ENCODE measurements around the gene CCNJ. TPM values are rescaled to one million over a fixed set of nuclear protein-coding genes. Genes with fewer than 3 reads are reported as not detected.

The CCNJ gene
- total RNA-seq, 1 donor from 2014 or later: 21.5 TPM

DNA sequence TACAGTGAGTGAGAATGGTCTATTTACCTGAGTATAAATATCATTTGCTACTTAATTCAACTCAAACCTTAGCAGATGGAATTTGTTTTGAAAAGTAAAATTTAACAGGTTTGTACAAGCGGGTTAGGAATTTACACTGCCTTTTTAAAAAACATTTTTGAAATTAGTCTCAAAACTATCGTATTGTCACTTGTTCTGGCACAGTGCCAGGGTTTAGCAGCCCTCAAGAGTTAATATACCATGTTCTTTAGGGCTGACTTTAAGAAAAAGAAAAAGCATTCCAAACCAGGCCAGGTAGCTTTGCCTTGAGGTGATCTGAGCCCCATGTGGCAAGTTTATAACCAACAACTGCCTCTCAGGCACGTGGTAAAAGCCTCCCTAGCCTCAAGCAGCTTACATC, 17.8 kb downstream of the CCNJ start:
- Histone ChIP-seq H4K20me1 (ENCODE audit: insufficient read depth, low read length) (peaks cover 8% of the 10 kb centered on the region), H3K27ac (ENCODE audit: low read depth, low read length) (no peak overlapping the region), H3K36me3 (ENCODE audit: insufficient read depth, low read length) (peaks cover 24% of the 10 kb centered on the region), H3K27me3 (ENCODE audit: insufficient read depth, low read length) (no peaks in the 10 kb centered on the region), H3K79me2 (ENCODE audit: insufficient read depth, low read length) (peaks cover 3% of the 10 kb centered on the region), H3K9ac (ENCODE audit: low read length) (no peak overlapping the region), H2AFZ (ENCODE audit: low read depth, low read length) (no peak overlapping the region), H3K4me1 (ENCODE audit: insufficient read depth, low read length) (no peaks in the 10 kb centered on the region), H3K4me3 (ENCODE audit: insufficient read depth, low read depth, low read length) (no peak overlapping the region), H3K4me2 (ENCODE audit: low read length) (no peak overlapping the region), H3K9me3 (ENCODE audit: insufficient read depth, low read depth, low read length) (no peaks in the 10 kb centered on the region)
- Mint-ChIP-seq H3K4me3 (ENCODE audit: unreplicated experiment) (no peak overlapping the region), H3K4me1 (ENCODE audit: low read depth, unreplicated experiment) (no peaks in the 10 kb centered on the region), H3K27ac (ENCODE audit: unreplicated experiment) (no peak overlapping the region), H3K36me3 (ENCODE audit: low read depth, unreplicated experiment) (peaks cover 7% of the 10 kb centered on the region), H3K27me3 (ENCODE audit: low read depth, unreplicated experiment) (no peaks in the 10 kb centered on the region), H3K9me3 (ENCODE audit: unreplicated experiment) (no peaks in the 10 kb centered on the region)
- TF ChIP-seq EZH2 (IDR thresholded peaks at IDR 0.05; ENCODE audit: insufficient read depth, low read length) (no peak), CTCF (IDR thresholded peaks at IDR 0.05; ENCODE audit: insufficient read depth, low read depth, low read length) (no peak)
- DNase-seq (ENCODE audit: low read depth): no peak
- no peak for FAIRE-seq

DNA sequence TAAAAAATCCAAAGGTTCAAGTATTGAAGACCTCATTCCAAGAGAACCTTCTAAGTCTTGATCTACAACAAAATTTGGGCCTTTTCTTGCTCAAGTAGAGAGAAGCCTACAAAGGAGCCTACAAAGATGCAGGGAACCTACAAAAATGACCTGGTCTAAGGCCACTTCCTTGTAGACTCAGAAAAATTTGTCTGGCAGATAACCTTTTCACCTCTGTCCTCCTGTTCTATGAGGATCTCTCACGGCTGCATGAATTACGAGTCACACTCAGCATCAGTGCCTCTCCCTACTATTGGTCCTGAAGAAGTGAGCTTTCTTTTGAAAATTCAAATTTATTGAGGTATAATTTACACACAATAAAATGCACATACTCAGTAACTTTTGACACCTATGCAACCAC, 29.3 kb downstream of the CCNJ start:
- no peak overlapping the region for H3K27ac ChIP-seq (ENCODE audit: low read depth, low read length)
- DNase-seq (ENCODE audit: low read depth): no peak
- no peaks in the 10 kb centered on the region for H3K36me3 ChIP-seq (ENCODE audit: insufficient read depth, low read length)
- H4K20me1 ChIP-seq (ENCODE audit: insufficient read depth, low read length): no peaks in the 10 kb centered on the region
- no peaks in the 10 kb centered on the region for H3K36me3 Mint-ChIP-seq (ENCODE audit: low read depth, unreplicated experiment)
- TF ChIP-seq EZH2 (IDR thresholded peaks at IDR 0.05; ENCODE audit: insufficient read depth, low read length): no peak
- no peak for TF ChIP-seq CTCF (IDR thresholded peaks at IDR 0.05; ENCODE audit: insufficient read depth, low read depth, low read length)
- H3K9me3 Mint-ChIP-seq (ENCODE audit: unreplicated experiment): no peaks in the 10 kb centered on the region
- peaks cover 40% of the 10 kb centered on the region for H3K4me1 Mint-ChIP-seq (ENCODE audit: low read depth, unreplicated experiment)
- H2AFZ ChIP-seq (ENCODE audit: low read depth, low read length): no peak overlapping the region
- H3K27ac Mint-ChIP-seq (ENCODE audit: unreplicated experiment): no peak overlapping the region
- peak overlapping the region; percentile 4 for H3K4me3 Mint-ChIP-seq (ENCODE audit: unreplicated experiment)
- no peaks in the 10 kb centered on the region for H3K79me2 ChIP-seq (ENCODE audit: insufficient read depth, low read length)
- H3K4me2 ChIP-seq (ENCODE audit: low read length): no peak overlapping the region
- H3K9ac ChIP-seq (ENCODE audit: low read length): no peak overlapping the region
- H3K27me3 ChIP-seq (ENCODE audit: insufficient read depth, low read length): no peaks in the 10 kb centered on the region
- no peaks in the 10 kb centered on the region for H3K4me1 ChIP-seq (ENCODE audit: insufficient read depth, low read length)
- H3K4me3 ChIP-seq (ENCODE audit: insufficient read depth, low read depth, low read length): no peak overlapping the region
- no peaks in the 10 kb centered on the region for H3K27me3 Mint-ChIP-seq (ENCODE audit: low read depth, unreplicated experiment)
- no peak for FAIRE-seq
- no peaks in the 10 kb centered on the region for H3K9me3 ChIP-seq (ENCODE audit: insufficient read depth, low read depth, low read length)

- no peak for TF ChIP-seq EZH2 (IDR thresholded peaks at IDR 0.05; ENCODE audit: insufficient read depth, low read length)
- no peak for TF ChIP-seq CTCF (IDR thresholded peaks at IDR 0.05; ENCODE audit: insufficient read depth, low read depth, low read length)
- FAIRE-seq: no peak
- H3K4me1 Mint-ChIP-seq (ENCODE audit: low read depth, unreplicated experiment): peaks cover 40% of the 10 kb centered on the region
Observed at GRCh38 chr10:96073722-96074121, 30.3 kb downstream of the CCNJ start.

More at GRCh38 chr10:96073722-96074121, 30.3 kb downstream of the CCNJ start:
- Histone ChIP-seq H3K4me1 (ENCODE audit: insufficient read depth, low read length) (no peaks in the 10 kb centered on the region), H3K4me3 (ENCODE audit: insufficient read depth, low read depth, low read length) (no peak overlapping the region), H3K9me3 (ENCODE audit: insufficient read depth, low read depth, low read length) (no peaks in the 10 kb centered on the region), H4K20me1 (ENCODE audit: insufficient read depth, low read length) (no peaks in the 10 kb centered on the region), H3K27ac (ENCODE audit: low read depth, low read length) (no peak overlapping the region), H3K9ac (ENCODE audit: low read length) (no peak overlapping the region), H2AFZ (ENCODE audit: low read depth, low read length) (no peak overlapping the region), H3K4me2 (ENCODE audit: low read length) (peak overlapping the region; percentile 3), H3K79me2 (ENCODE audit: insufficient read depth, low read length) (no peaks in the 10 kb centered on the region), H3K27me3 (ENCODE audit: insufficient read depth, low read length) (no peaks in the 10 kb centered on the region), H3K36me3 (ENCODE audit: insufficient read depth, low read length) (no peaks in the 10 kb centered on the region)
- Mint-ChIP-seq H3K36me3 (ENCODE audit: low read depth, unreplicated experiment) (no peaks in the 10 kb centered on the region), H3K27me3 (ENCODE audit: low read depth, unreplicated experiment) (no peaks in the 10 kb centered on the region), H3K4me3 (ENCODE audit: unreplicated experiment) (peak overlapping the region; percentile 1), H3K9me3 (ENCODE audit: unreplicated experiment) (no peaks in the 10 kb centered on the region), H3K27ac (ENCODE audit: unreplicated experiment) (peak overlapping the region; percentile 92)
- DNase-seq (ENCODE audit: low read depth): peak; percentile 56
